Ovary (tissue), 3 donors: Measurements from ENCODE around the gene ARMC6.

ENCODE experiments used
- CTCF ChIP-seq, 3 donors: fragments of 450-650 bp in 2 of 3; fragments of 200-600 bp in 1 of 3; IDR thresholded peaks; one replicate each; pipeline versions ENCODE4 v1.5.1 to v1.8.0; 2016 to 2022; ENCODE audit warnings: antibody characterized with exemption in 3 of 3, mild to moderate bottlenecking in 1 of 3
- EP300 ChIP-seq: sonication (generic); formaldehyde crosslinking; IDR thresholded peaks from one replicate; pipeline ENCODE4 v1.6.1; 2017; ENCODE audit warnings: antibody characterized with exemption
- POLR2A ChIP-seq: fragments of 450-650 bp; IDR thresholded peaks from one replicate; pipeline ENCODE4 v1.6.1; 2017; ENCODE audit warnings: antibody characterized with exemption, mild to moderate bottlenecking, moderate library complexity
- donor health status: DM: no; HTN: no; CAD: no.

DNA sequence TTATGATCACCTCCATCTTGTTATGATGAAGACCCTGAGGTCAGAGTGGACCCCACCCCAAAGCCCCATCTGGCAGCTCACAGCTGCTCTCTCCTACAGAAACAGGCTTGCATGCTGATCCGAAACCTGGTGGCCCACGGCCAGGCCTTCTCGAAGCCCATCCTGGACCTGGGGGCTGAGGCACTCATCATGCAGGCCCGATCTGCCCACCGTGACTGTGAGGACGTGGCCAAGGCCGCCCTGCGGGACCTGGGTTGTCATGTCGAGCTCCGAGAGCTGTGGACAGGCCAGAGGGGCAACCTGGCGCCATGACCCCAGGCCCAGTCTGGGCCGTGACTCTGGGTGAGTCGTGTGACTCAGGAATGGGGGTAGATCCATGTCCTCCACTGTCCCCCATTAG lies 23.9 kb downstream of the ARMC6 start:
- no peak for TF ChIP-seq POLR2A
- TF ChIP-seq CTCF (IDR thresholded peaks at IDR 0.05) = no peak
- TF ChIP-seq EP300 = no peak
